CD14-positive monocyte (primary cell): ENCODE data around the gene NRIP2. TPM values are rescaled to one million over a fixed set of nuclear protein-coding genes. Genes with fewer than 3 reads are reported as not detected.

Experiments
- DNase-seq, 3 donors: peaks; one replicate each; pipeline ENCODE4 v3.0.0-alpha.2; 2011 to 2022
- H2AFZ ChIP-seq: 2 replicates; pipeline ENCODE4 v1.6.0; 2012; ENCODE audit warnings: mild to moderate bottlenecking, low read depth, low read length, inconsistent platforms; ENCODE audit not compliant: insufficient read depth, poor library complexity, severe bottlenecking
- H3K27ac ChIP-seq, 2 donors: 1 replicate in 1 of 2; 2 replicates in 1 of 2; pipeline ENCODE4 v1.5.1; 2012 to 2013; ENCODE audit warnings: low read length in 2 of 2, control low read depth in 1 of 2, inconsistent platforms in 1 of 2, low read depth in 1 of 2, mild to moderate bottlenecking in 1 of 2
- H3K27me3 ChIP-seq, 2 donors: one replicate each; pipeline versions ENCODE4 v1.6.0 to v1.6.1; 2011 to 2013; ENCODE audit warnings: low read length in 2 of 2; ENCODE audit not compliant: control insufficient read depth in 2 of 2, insufficient read depth in 2 of 2
- H3K36me3 ChIP-seq, 2 donors: replicated peaks in 1 of 2; 1 replicate in 1 of 2; 2 replicates in 1 of 2; pipeline versions ENCODE4 v1.5.1 to v1.6.1; 2012 to 2013; ENCODE audit warnings: low read length in 2 of 2, control low read depth in 1 of 2, inconsistent platforms in 1 of 2, mild to moderate bottlenecking in 1 of 2; ENCODE audit not compliant: insufficient read depth in 2 of 2, control insufficient read depth in 1 of 2
- H3K4me1 ChIP-seq, 2 donors: 1 replicate in 1 of 2; 2 replicates in 1 of 2; pipeline versions ENCODE4 v1.5.1 to v1.6.1; 2012 to 2013; ENCODE audit warnings: low read length in 2 of 2, control low read depth in 1 of 2, inconsistent platforms in 1 of 2, mild to moderate bottlenecking in 1 of 2, moderate library complexity in 1 of 2; ENCODE audit not compliant: insufficient read depth in 2 of 2, control insufficient read depth in 1 of 2
- H3K4me2 ChIP-seq: replicated peaks from 2 replicates; pipeline ENCODE3; 2012; ENCODE audit warnings: low read length, moderate library complexity, mild to moderate bottlenecking; ENCODE audit not compliant: poor library complexity, severe bottlenecking; ENCODE audit errors: extremely low read depth
- H3K4me3 ChIP-seq, 3 experiments: fragments of 200-600 bp in 1 of 3; sonication (generic) in 1 of 3; replicated peaks in 1 of 3; 1 replicate in 2 of 3; 2 replicates in 1 of 3; pipeline ENCODE4 v1.5.1; 2011 to 2013; ENCODE audit warnings: low read length in 3 of 3, mild to moderate bottlenecking in 3 of 3, control low read depth in 2 of 3, low read depth in 2 of 3, inconsistent platforms in 1 of 3, moderate library complexity in 1 of 3
- H3K79me2 ChIP-seq: 2 replicates; pipeline ENCODE4 v1.6.0; 2012; ENCODE audit warnings: mild to moderate bottlenecking, control low read depth, inconsistent platforms, low read length, moderate library complexity; ENCODE audit not compliant: insufficient read depth
- H3K9ac ChIP-seq: 2 replicates; pipeline ENCODE4 v1.6.0; 2017; ENCODE audit warnings: low read length, mild to moderate bottlenecking; ENCODE audit not compliant: insufficient read depth, poor library complexity, severe bottlenecking
- H3K9me3 ChIP-seq, 2 donors: replicated peaks in 1 of 2; 1 replicate in 1 of 2; 2 replicates in 1 of 2; pipeline versions ENCODE4 v1.5.1 to v1.6.1; 2012 to 2013; ENCODE audit warnings: low read length in 2 of 2, control low read depth in 1 of 2; ENCODE audit not compliant: control insufficient read depth in 1 of 2, insufficient read depth in 1 of 2
- H4K20me1 ChIP-seq: 2 replicates; pipeline ENCODE4 v1.6.0; 2012; ENCODE audit warnings: mild to moderate bottlenecking, low read length, control low read depth, moderate library complexity; ENCODE audit not compliant: insufficient read depth
- H3K27ac Mint-ChIP-seq, 7 donors: one replicate each; pipeline ENCODE4 v1.8.0; 2020; ENCODE audit warnings: mild to moderate bottlenecking in 7 of 7, mixed read lengths in 7 of 7, moderate library complexity in 6 of 7, inconsistent platforms in 2 of 7
- H3K27me3 Mint-ChIP-seq, 3 donors: one replicate each; pipeline ENCODE4 v1.8.0; 2021 to 2022; ENCODE audit warnings: low read depth in 3 of 3, mild to moderate bottlenecking in 3 of 3, mixed read lengths in 3 of 3, moderate library complexity in 3 of 3, inconsistent platforms in 1 of 3
- H3K36me3 Mint-ChIP-seq, 2 donors: one replicate each; pipeline ENCODE4 v1.8.0; 2020; ENCODE audit warnings: mixed read lengths in 2 of 2, inconsistent platforms in 1 of 2, mild to moderate bottlenecking in 1 of 2
- H3K4me1 Mint-ChIP-seq: one replicate; pipeline ENCODE4 v1.8.0; 2020; ENCODE audit warnings: mild to moderate bottlenecking, mixed read lengths
- H3K4me3 Mint-ChIP-seq, 2 donors: one replicate each; pipeline ENCODE4 v1.8.0; 2020; ENCODE audit warnings: mild to moderate bottlenecking in 2 of 2, mixed read lengths in 2 of 2, moderate library complexity in 1 of 2
- H3K9me3 Mint-ChIP-seq, 7 donors: one replicate each; pipeline ENCODE4 v1.8.0; 2020 to 2022; ENCODE audit warnings: mixed read lengths in 7 of 7, mild to moderate bottlenecking in 6 of 7, moderate library complexity in 6 of 7, inconsistent platforms in 2 of 7
- CTCF ChIP-seq: fragments of 200-600 bp; IDR thresholded peaks from one replicate; pipeline ENCODE4 v1.8.0; 2022; ENCODE audit warnings: antibody characterized with exemption, mild to moderate bottlenecking
- WGBS: methylation state at CpG from one replicate; pipeline ENCODE4 v1.1.5; 2013; ENCODE audit warnings: missing lambda C conversion rate; ENCODE audit not compliant: insufficient coverage; 5-methylcytosine and 5-hydroxymethylcytosine counted together
- intact Hi-C, 2 donors: fragments of 100-400 bp; cut with micrococcal nuclease; formaldehyde crosslinking; loops; one replicate each; pipeline versions ENCODE4 v1.15.0 to v1.15.1; 2023
- polyA plus RNA-seq, 3 donors: library from polyadenylated mRNA; depleted of rRNA in 1 of 3; unstranded in 2 of 3; stranded (reverse) in 1 of 3; fragments of 300-500 nt in 2 of 3; fragments of >200 nt in 1 of 3; fragmentation: Illumina TruSeq in 2 of 3; gene quantifications; 1 replicate in 2 of 3; 2 replicates in 1 of 3; pipeline ENCODE4 v1.2.3, GENCODE V29; 2012 to 2021

Gene NRIP2
- polyA plus RNA-seq, 3 donors, result 0.19 to 0.24 TPM; not detected in 1

GRCh38 chr12:2801044-2801783 is 33.6 kb downstream of the NRIP2 start:
- Histone ChIP-seq H3K4me1 (peaks cover 9 to 10% of the 10 kb centered on the region in 2 donors), H3K4me3 (no peak overlapping the region), H4K20me1 (peaks cover 10% of the 10 kb centered on the region), H3K79me2 (peaks cover under 1% of the 10 kb centered on the region), H3K27me3 (no peaks in the 10 kb centered on the region), H3K27ac (no peak overlapping the region), H2AFZ (no peak overlapping the region), H3K4me2 (no peak overlapping the region), H3K9ac (no peak overlapping the region), H3K9me3 (no peaks in the 10 kb centered on the region), H3K36me3 (peaks cover 51 to 84% of the 10 kb centered on the region in 2 donors)
- no peak overlapping the region for H3K27ac Mint-ChIP-seq
- no peak for TF ChIP-seq CTCF
- intact Hi-C loops, result no loop called here
- H3K4me1 Mint-ChIP-seq, result peaks cover 13% of the 10 kb centered on the region
- H3K9me3 Mint-ChIP-seq, result no peaks in the 10 kb centered on the region
- 92% methylated on average over 7 of the region's 16 CpGs for WGBS
- no peak for DNase-seq
- peaks cover 64 to 78% of the 10 kb centered on the region in 2 donors for H3K36me3 Mint-ChIP-seq
- H3K27me3 Mint-ChIP-seq, result peaks cover 0 to 3% (median 1%) of the 10 kb centered on the region in 3 donors
- no peak overlapping the region for H3K4me3 Mint-ChIP-seq

GRCh38 chr12:2800046-2800570 is 34.7 kb downstream of the NRIP2 start:
- no peak for DNase-seq
- Mint-ChIP-seq H3K36me3 (peaks cover 64 to 72% of the 10 kb centered on the region in 2 donors), H3K4me1 (peaks cover 16% of the 10 kb centered on the region), H3K4me3 (no peak overlapping the region), H3K27ac (peak overlapping the region in 2 of 7 donors; percentile 15 to 19), H3K27me3 (peaks cover 0 to 3% (median 1%) of the 10 kb centered on the region in 3 donors), H3K9me3 (no peaks in the 10 kb centered on the region)
- Histone ChIP-seq H4K20me1 (peaks cover 10% of the 10 kb centered on the region), H3K9ac (no peak overlapping the region), H3K79me2 (peaks cover 4% of the 10 kb centered on the region), H3K4me3 (no peak overlapping the region), H3K27me3 (no peaks in the 10 kb centered on the region), H3K9me3 (no peaks in the 10 kb centered on the region), H3K27ac (no peak overlapping the region), H3K36me3 (peaks cover 48 to 79% of the 10 kb centered on the region in 2 donors), H3K4me2 (no peak overlapping the region), H3K4me1 (peaks cover 12 to 15% of the 10 kb centered on the region in 2 donors), H2AFZ (no peak overlapping the region)
- intact Hi-C loops, result no loop called here
- WGBS, result 100% methylated on average over 2 of the region's 3 CpGs
- no peak for TF ChIP-seq CTCF
